ENCODE measurements around the gene NLRP13. TPM values are rescaled to one million over a fixed set of nuclear protein-coding genes. Genes with fewer than 3 reads are reported as not detected.

Gene NLRP13
- polyA plus RNA-seq, 1 donor: not detected

DNA sequence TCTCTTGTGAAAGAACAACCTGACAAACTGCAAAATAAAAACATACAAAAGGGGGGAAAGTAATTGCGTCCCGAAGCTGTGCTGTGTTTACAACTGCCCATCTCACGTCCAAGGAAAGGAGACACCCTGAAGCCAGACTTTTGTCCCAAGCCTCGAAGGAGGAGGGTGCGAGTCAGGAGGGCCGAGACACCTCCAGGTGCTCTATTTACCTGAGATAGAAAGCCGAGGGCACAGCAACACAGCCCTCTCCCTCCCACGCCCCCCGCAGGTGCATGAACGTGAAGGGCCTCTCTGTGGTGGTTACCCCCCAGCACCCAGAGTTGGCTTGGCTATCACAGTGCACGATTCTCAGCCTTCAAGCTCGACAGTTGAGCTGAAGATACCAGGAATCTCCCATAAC lies 33.2 kb downstream of the NLRP13 start:
- no peak for DNase-seq

DNA sequence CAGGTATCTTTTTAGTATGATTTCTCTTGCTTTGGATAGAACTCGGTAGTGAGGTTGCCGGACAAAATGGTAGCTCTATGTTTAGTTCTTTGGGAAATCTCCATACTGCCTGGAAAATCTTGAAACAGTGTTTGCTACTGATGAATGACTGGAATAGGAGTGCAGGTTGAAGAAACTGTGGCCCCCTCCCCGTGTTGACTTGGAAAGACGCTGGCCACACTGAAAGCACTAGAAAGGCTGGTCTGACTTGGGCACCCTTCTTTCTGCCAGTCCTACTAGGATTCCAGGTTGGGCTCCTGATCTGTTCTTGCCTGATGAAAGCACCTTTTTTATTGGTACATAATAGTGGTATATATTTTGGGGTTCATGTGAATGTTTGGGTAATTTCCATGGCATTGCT lies 49.5 kb downstream of the NLRP13 start:
- no peak for DNase-seq

DNA sequence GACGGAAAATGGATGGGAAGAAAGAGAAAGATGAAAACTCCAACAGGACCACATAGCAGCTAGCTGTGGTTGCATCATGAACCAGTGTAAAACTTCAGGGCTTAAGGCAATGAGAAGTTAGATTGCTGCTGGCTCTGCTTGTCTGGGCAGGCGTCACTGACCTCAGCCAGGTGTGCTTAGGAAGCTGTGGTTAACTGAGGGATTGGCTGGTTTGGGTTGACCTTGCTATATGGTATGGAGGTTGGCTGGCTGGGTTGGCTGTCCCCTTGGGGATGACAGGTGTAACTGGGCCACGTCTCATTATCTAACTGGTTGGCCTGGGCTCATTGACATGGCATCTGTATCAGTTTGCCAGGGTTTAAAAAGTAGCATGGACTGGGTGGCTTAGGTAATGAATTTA lies 54.9 kb downstream of the NLRP13 start:
- no peak for DNase-seq

DNA sequence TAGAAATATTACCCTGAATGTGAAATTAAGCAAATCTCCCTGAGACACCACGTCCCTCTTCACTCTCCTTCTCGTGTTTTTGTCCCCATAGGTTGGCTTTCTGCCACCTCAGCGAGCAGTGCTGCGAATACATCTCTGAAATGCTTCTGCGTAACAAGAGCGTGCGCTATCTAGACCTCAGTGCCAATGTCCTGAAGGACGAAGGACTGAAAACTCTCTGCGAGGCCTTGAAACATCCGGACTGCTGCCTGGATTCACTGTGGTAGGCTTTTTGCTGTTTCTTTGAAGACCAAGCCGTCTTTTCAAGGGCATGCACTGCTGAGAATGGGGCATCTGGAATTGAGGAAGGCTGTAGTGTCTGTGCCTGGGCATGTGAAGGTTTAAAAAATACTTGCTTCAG lies 61.4 kb downstream of the NLRP13 start:
- DNase-seq: no peak

DNA sequence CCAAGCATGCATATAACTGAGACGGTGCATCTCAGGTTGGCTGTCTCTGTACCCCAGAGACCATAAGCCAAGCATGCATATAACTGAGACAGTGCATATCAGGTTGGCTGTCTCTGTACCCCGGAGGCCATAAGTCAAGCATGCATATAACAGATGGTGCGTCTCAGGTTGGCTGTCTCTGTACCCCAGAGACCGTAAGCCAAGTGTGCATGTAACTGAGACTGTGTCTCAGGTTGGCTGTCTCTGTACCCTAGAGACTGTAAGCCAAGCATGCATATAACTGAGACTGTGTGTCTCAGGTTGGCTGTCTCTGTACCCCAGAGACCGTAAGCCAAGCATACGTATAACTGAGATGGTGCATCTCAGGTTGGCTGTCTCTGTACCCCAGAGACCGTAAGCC lies 65.0 kb downstream of the NLRP13 start:
- DNase-seq: no peak

DNA sequence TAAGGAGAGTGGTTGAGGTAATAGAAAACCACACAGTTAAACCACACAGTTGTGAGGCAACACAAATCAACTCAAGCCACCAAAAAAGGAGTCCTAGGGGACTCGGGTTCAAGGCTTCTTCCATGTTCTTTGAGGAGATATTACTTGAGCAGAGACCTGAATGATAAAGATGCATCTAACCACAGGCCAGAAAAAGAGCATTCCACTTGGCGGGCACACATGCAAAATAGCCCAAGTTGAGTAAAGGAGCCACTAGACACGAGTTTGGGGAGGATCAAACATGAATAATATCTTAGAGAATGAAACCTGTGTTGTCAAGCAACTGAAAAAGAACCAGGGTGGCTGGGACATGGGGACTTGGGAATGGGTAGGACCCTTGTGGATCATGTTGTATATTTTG lies 65.6 kb downstream of the NLRP13 start:
- no peak for DNase-seq

DNA sequence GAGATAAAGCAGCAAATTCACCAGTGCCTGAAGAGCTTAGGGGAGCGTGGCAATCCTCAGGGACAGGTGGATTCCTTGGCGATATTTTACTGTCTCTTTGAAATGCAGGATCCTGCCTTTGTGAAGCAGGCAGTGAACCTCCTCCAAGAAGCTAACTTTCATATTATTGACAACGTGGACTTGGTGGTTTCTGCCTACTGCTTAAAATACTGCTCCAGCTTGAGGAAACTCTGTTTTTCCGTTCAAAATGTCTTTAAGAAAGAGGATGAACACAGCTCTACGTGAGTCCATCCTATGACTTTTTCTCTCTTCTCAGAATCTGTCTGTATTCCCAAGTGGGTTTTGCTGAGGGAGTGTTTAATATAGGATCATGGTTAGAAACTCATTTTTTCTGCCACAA lies 73.2 kb downstream of the NLRP13 start:
- DNase-seq: no peak

DNA sequence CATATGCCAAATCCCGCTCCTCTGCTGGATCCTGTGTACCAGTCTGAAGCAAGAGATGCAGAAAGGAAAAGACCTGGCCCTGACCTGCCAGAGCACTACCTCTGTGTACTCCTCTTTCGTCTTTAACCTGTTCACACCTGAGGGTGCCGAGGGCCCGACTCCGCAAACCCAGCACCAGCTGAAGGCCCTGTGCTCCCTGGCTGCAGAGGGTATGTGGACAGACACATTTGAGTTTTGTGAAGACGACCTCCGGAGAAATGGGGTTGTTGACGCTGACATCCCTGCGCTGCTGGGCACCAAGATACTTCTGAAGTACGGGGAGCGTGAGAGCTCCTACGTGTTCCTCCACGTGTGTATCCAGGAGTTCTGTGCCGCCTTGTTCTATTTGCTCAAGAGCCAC lies 73.7 kb downstream of the NLRP13 start:
- no peak for DNase-seq

DNA sequence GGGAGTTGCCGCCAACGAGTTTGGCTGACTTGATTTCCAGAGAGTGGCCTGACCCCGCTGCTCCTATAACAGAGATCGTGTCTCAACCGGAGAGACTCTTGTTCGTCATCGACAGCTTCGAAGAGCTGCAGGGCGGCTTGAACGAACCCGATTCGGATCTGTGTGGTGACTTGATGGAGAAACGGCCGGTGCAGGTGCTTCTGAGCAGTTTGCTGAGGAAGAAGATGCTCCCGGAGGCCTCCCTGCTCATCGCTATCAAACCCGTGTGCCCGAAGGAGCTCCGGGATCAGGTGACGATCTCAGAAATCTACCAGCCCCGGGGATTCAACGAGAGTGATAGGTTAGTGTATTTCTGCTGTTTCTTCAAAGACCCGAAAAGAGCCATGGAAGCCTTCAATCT lies 74.2 kb downstream of the NLRP13 start:
- DNase-seq: no peak

DNA sequence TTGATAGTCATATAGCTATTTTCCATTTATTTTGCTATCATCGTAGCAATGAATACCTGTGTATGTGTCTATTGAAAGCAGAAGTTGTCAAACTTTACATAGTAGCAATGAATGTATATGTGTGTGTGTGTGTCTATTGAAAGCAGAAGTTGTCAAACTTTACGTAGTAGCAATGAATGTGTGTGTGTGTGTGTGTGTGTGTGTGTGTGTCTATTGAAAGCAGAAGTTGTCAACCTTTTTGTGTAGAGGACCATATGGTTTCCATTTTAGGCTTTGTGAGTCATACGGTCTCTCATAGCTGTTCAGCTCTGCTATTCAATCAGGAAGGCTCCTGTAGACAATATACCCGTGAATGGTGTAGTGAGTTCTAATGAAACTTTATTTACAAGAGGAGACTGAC lies 75.0 kb downstream of the NLRP13 start:
- no peak for DNase-seq

DNA sequence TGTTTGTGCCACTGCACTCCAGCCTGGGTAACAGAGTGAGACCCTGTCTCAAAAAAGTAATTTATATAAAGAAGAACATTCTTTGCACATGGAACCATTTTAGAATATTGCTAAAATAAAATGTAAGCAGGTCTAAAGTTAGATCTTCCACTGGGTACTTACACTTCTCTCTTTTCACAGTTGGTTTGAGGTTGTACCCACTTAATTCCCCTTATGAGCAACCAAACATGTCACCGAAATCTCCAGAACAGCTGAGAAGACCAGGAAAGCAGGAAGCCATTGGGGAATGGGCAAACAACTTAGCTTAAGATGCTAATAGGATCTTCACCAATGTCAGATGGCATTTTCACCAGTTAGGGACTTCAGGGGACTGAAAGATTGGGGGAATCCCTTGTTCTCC lies 77.0 kb downstream of the NLRP13 start:
- no peak for DNase-seq

Other genes with a start within 250 kb of the NLRP13 start
- not detected for gene NLRP9, start 193.9 kb downstream of the NLRP13 start, polyA plus RNA-seq (ENCODE audit: insufficient read length)
- gene RFPL4A, start 173.2 kb downstream of the NLRP13 start, polyA plus RNA-seq (ENCODE audit: insufficient read length): 0.26 TPM
- not detected for gene RFPL4AL1, start 163.2 kb downstream of the NLRP13 start, polyA plus RNA-seq (ENCODE audit: insufficient read length)
- gene NLRP11, start 100.3 kb downstream of the NLRP13 start, polyA plus RNA-seq (ENCODE audit: insufficient read length): not detected
- gene NLRP4, start 95.8 kb downstream of the NLRP13 start, polyA plus RNA-seq (ENCODE audit: insufficient read length): not detected
- not detected for gene NLRP8, start 15.5 kb upstream of the NLRP13 start, polyA plus RNA-seq (ENCODE audit: insufficient read length)
- gene NLRP5, start 54.4 kb upstream of the NLRP13 start, polyA plus RNA-seq (ENCODE audit: insufficient read length): not detected
- 33.4 TPM for gene ZNF787, start 189.0 kb upstream of the NLRP13 start, polyA plus RNA-seq (ENCODE audit: insufficient read length)
- 24.5 TPM for gene ZNF444, start 209.0 kb upstream of the NLRP13 start, polyA plus RNA-seq (ENCODE audit: insufficient read length)
- not detected for gene GALP, start 243.7 kb upstream of the NLRP13 start, polyA plus RNA-seq (ENCODE audit: insufficient read length)